Measurements from ENCODE around the gene SSX1.
"Not testable (repeated sequence)": the region's sequence is repeated elsewhere in the genome, so short reads cannot be mapped to it uniquely, and the experiment has no call there.

The SSX1 gene

DNA sequence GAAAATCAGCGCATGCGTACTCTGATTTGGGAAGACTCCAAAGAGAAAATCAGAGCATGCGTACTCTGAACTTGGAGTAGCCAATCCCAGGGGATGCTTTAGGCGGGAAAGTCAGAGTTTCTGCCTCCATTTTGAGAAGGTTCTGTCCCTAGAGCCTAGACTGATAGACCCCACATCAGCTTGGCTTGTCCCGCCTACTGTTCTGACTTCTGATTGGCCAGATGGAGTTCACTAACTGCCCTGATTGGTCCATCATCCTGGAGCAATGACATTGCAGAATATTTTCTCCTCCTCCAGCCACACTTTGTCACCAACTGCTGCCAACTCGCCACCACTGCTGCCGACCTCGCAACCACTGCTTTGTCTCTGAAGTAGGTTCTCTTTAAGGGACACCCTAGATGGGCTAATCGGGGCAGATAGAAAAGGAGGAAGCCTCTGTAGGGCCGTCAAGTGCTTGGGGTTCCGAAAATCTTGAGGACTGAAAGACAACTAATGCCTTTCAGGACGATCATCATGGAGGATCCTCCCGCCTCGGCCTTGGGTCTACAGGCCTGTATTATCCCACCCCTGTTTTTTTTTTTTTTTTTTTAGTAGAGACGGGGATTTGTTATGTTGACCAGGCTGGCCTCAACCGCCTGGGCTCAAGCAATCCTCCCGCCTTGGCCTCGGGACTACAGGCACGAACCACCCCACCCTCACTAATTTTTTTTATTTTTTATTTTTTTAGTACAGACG is at the start of gene SSX1:
TSS of gene SSX1 (plus strand) at position 331 of the 735 bp plus-strand sequence. CDS start 1,850 bp downstream, outside the sequence.
- DNase-seq, result not testable (repeated sequence)

GRCh38 chrX:48214341-48214740 is 40.9 kb upstream of the SSX1 start:
- DNase-seq, result not testable (repeated sequence)

DNA sequence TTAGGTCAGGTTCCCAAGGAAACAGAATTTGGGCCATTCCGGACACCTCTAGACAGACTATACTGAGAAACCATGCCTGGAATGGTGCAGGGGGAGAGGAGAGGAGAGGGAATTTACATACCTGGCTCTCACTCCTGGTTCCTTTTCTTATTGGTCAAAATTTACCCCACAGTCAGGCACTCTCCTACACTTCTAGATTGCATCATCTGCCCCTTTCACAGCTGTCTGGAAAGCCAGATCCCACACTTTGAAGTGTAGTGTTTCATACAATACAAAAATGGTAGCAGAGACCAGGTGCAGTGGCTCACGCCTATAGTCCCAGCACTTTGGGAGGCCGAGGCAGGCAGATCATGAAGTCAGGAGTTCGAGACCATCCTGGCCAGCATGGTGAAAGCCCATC is 31.0 kb upstream of the SSX1 start:
- DNase-seq, result not testable (repeated sequence)

GRCh38 chrX:48252945-48253344 is 2.2 kb upstream of the SSX1 start:
- DNase-seq, result not testable (repeated sequence)

DNA sequence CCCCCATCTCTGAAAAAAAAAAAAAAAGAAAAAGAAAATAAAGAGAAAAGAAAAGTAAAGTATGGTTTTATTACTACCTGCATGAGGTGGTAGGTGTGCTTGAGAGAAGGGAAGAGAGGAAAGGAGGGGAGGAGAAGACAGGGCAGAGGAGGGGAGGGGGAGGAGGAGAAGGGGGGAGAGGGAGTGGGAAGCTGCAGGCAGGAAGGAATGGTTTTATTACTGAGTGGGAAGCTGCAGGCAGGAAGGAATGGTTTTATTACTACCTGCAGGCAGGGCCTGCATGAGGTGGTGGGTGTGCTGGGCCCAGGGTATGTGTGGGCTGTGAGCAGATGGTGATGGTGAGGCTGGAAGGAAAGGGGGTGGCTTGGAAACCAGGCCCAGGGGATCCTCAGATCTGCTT is 19.2 kb downstream of the SSX1 start:
- DNase-seq, result not testable (repeated sequence)

DNA sequence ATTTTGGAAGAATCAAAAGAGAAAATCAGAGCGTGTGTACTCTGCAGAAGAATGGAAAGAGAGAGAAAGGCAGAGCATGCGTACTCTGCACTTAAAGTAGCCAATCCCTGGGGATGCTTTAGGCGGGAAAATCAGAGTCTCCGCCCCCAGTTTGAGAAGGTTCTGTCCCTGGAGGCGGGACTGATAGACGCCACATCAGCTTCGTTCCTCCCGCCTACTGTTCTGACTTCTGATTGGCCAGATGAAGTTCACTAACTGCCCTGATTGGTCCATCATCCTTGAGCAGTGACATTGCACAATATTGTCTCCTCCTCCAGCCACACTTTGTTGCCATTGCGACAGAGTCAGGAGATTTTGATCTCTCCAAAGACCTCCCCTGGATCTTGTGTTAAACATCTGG is 23.8 kb downstream of the SSX1 start:
- DNase-seq, result no peak

DNA sequence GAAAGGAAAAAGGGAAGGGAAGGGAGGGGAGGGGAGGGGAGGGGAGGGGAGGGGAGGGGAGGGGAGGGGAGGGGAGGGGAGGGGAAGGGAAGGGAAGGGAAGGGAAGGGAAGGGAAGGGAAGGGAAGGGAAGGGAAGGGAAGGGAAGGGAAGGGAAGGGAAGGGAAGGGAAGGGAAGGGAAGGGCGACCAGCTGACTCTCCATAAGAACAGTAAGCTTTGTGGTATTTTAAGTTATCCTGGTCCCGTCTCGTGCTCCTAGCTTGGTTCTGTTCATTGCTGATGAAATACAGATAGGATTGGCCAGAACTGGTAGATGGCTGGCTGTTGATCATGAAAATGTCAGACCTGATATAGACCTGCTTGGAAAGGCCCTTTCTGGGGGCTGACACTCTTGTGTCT is 25.5 kb downstream of the SSX1 start:
- not testable (repeated sequence) for DNase-seq

DNA sequence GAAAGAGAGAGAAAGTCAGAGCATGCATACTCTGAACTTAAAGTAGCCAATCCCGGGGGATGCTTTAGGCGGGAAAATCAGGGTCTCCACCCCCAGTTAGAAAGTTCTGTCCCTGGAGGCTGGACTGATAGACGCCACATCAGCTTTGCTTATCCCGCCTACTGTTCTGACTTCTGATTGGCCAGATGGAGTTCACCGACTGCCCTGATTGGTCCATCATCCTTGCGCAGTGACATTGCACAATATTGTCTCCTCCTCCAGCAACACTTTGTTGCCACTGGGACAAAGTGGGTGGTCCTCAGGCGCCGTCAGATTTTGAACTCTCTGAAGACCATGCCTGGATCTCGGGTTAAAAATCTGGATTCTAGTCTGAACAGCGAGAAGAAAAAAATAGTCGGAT is 51.0 kb downstream of the SSX1 start:
- no peak for DNase-seq

- not testable (repeated sequence) for DNase-seq
These were observed 58.8 kb downstream of the SSX1 start for GRCh38 chrX:48313996-48314395.

Data from activated T-cell treated with anti-CD3 and anti-CD28 coated beads, Interleukin-2, amount 50 U/mL, for 48 hours (primary cell).